ENCODE results near the gene RNPS1.

The RNPS1 gene, protein sequence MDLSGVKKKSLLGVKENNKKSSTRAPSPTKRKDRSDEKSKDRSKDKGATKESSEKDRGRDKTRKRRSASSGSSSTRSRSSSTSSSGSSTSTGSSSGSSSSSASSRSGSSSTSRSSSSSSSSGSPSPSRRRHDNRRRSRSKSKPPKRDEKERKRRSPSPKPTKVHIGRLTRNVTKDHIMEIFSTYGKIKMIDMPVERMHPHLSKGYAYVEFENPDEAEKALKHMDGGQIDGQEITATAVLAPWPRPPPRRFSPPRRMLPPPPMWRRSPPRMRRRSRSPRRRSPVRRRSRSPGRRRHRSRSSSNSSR
- total RNA-seq, result 161 reads per million, percentile 90 among the genes with 10 or more reads in this experiment

- peak; percentile 96 for DNase-seq
Measured at GRCh38 chr16:2267913-2268666, at the start of gene RNPS1. TSS of gene RNPS1 (minus strand) at chr16:2268126. CDS start at chr16:2264643, 3,483 bp downstream.

DNA sequence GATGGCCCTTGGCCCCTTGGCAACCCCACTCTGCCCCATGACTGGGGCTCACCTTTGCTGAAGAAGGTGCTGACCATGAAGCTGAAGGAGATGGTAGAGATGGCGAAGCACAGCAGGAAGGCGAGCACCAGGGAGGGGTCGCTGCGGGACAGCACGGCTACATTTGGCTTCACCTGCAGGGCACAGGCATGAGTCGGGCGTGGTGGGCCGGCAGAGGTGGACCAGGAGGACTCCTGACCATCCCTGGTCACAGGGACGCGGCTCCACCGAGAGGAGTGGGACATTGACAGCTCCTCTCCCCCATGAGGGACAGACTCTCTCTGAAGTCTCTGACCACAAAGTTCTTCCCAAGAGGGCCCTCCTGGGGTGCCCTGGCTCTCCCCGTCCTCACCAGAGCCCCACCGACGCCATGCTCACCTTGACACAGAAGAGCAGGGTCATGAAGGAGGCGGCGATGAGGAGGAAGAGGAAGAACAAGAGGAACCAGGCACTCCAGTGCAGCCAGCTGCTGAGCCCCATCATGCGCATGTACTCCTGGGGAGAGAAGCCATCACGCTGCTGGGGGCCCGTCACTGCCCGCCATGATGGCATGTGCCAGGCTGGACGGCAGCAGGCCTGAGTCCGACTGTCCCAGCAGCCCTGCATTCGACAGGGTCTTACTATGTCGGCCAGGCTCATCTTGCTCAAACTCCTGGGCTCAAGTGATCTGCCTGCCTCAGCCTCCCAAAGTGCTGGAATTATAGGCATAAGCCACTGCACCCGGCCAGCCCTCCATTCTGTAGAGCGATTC is 49.5 kb upstream of the RNPS1 start:
- no peak for DNase-seq

DNA sequence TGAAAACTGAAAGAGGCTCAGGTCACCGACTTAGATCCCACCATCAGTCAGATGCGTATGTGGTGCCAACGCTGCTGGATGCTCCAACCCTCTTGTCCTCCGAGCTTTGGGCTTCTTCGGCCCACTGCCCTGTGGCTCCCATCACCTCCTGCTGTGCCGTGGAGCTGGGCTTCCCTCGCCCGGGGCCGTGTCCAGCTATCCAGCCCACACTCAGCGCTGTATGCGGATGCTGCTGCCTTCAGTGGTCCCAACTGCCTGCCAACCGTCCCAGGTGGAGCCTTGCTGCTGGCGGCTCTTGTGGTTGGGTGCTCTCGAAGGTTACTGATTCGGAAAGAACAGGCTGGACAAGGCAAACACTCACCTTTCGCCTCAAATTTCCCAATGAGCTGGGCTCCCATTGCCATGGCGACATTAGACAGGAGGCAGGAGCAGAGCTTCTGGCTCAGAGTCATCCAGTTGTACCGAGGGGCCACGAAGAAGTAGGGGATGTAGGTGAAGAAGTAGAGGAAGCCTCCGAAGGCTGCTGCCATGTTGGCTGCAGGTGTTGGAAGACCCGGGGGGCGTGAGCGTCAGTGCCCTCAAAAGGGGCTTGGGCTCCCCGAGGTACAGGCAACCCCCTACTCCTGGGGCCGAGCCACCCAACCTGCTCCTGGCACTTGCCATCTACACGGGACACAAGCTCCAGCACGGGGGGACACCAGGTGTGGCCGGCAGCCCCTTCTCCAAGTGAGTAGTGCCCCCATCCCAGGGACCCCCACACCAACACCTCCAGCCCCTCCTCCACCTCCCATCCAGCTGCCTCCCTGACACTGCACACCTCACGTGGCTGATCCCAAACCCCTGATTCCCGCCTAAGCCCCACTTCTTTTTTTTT is 40.4 kb upstream of the RNPS1 start:
- no peak for DNase-seq

DNA sequence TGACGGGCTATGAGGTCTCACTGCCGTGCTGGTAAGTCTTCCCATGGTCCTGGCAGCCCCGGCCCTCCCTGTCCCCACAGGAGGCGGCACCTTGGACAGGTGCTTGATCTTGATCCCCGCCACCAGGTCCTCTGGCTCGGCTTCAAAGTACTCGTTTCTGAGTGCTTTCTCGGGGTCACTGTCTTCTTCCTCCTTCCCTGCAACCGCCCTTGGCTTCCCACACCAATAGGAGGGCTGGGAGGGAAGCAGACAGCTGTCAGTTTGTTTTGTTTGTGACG is 31.9 kb upstream of the RNPS1 start:
- DNase-seq, result no peak

DNA sequence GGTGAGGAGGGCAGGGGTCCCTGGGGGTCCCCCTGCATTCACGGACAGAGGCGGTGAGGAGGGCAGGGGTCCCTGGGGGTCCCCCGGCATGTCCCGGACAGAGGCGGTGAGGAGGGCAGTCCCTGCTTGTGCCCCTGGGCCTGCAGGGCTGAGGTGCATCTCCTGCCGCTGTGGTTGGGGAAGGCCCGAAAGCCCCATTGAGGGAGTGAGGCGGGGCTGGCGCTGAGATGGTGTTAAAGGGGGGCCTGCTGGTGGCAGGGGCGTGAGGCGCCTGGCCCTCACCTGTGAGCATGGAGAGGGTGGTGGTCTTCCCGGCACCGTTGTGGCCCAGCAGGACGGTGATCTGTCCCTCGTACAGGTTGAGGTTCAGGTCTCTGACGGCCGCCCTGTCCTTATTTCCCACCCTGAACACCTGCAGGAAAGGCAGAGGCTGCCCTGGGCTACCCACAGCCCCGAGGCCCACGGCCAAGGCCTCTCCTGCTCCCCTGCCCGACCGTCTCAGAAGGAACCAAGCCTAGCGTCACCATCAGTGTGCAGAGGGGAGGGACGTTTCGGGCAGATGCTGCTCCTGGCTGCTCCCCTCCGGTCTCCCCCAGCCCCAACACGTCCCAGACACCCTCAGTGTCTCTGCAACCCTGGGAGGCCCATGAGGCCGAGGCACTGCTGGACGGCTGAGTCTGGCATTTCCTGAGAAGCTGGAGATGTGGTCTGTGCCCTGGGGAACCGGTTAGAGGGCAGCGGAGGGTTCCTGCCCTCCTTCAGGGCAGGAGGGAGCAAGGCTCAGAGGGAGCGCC is 31.4 kb upstream of the RNPS1 start:
- no peak for DNase-seq

DNA sequence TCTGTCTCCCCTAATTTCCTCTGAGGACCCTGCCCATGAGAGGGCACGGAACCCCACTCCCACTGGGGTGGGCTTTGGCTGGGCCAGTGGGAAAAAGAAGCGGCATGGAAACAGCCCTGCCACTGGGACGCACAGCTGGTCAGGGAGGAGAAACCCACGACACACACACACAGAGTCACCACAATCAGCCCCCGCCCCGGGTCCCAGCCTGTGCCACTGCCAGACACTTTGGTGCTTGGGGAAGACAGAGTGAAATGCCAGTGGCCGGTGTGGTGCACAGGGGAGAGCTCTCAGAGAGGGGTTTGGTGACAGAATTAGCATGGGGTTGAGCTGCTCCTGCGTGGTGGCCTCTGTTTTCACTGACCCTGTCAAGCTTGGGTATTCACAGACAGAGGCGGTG is 30.7 kb upstream of the RNPS1 start:
- DNase-seq, result no peak

DNA sequence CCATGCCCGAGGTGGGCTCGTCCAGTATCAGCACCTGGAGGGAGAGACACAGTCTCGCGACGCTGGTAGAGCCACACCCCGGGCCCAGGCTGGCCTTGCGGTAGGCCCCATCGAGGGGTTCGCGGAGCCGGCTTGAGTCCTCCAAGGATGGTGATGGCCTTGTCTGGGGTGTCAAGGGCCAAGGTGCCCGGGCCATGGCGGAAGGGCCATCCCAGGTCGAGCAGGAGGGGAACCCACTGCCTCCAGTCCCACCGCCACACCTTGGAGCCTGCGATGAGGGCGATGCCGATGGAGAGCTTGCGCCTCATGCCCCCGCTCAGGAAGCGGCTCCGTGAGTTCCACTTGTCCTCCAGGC is 29.6 kb upstream of the RNPS1 start:
- DNase-seq, result no peak

DNA sequence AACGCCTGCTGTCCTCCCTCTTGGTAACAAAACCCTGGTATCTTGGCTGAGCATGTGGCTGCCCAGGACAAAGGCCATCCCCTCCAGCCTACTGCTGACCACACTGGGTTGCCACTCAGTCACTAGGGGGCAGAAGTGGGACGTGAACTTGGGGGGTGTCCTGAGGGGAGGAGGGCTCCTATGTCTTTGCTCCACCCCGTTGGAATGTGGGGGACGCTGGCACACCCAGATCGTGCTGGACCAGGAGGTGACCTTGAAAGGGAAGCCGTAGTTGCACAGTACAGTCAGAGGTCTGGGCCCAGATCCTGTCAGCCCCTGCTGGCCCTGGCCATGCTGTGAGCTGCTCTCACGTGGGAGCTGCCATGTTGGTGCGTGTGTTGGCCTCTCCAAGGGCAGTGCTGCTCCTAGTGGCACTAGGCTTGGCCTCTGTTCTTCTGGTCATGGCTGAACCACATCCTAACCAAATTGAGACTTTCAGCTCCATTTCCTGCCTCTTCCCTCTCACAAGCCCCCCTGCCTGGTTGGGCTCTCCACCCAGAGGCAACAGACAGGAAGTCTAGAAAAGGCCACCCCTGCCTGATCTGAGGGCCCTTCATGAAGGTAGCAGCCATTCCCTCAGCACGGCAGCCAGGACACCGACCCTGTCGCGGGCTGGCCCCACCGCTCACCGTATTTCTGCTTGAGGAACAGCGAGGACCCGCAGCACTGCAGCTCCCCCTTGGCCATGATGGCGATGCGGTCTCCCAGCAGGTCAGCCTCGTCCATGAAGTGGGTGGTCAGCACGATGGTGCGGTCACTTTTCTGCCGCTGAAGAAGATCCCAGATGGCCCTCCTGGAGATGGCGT is 29.0 kb upstream of the RNPS1 start:
- no peak for DNase-seq

GRCh38 chr16:2295056-2295798 is 27.3 kb upstream of the RNPS1 start:
- no peak for DNase-seq

DNA sequence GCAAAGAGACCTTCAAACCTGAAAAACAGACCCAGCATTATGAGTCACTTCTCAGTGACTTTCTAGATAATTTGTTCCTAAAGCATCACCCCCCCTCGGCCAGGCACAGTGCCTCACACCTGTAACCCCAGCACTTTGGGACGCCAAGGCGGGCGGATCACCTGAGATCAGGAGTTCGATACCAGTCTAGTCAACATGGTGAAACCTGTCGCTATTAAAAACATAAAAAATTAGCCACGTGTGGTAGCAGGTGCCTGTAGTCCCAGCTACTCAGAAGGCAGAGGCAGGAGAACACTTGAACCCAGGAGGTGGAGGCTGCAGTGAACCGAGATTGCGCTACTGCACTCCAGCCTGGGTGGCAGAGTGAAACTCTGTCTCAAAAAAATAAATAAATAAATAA is 24.3 kb upstream of the RNPS1 start:
- DNase-seq, result no peak

- no peak for DNase-seq
Measured at GRCh38 chr16:2289282-2289681, 21.4 kb upstream of the RNPS1 start.

DNA sequence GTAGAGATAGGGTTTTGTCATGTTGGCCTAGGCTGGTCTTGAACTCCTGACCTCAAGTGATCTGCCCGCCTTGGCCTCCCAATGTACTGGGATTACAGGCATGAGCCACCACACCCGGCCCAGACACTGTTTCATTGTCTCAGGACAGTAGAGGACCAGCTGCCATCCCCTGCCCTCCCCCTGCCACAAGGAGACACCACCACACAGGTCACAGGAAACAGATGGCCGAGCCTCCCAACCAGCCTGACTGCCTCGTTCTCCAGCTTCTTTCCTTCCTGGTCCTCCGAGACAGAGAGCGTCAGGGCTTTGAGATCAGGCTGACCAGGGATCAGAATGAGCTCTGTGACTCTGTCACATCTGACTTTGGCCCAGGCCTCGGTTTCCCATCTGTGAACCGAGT is 20.8 kb upstream of the RNPS1 start:
- DNase-seq, result no peak

DNA sequence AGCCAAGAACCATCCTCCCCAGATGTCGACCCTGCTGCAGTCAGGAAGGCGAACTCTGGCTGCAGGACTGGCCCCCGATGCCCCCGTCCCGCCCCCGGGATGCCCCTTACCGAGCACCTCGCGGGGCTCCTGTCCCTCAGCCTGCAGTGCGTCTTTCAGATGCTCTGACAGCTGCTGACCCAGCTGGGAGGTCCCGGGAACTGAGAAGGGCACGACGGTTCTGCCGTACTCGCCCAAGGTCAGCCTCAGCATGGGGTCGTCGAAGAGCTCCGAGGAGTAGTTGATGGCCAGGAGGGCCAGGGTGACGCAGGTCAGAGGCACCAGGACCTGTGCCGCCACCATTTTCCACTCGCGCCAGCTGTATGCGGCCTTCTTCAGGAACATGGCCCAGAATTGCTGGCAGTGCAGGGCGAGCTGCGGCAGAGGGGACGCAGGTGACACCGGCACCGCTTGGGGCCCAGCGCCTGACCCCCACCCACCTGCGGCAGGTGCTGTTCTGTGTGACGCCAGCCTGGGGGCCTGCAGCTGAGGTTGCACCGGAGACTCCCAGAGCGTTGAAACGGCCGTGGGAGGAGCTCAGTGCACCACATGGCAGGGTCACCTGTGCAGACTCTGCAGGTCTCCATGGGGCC is 20.1 kb upstream of the RNPS1 start:
- no peak for DNase-seq

DNA sequence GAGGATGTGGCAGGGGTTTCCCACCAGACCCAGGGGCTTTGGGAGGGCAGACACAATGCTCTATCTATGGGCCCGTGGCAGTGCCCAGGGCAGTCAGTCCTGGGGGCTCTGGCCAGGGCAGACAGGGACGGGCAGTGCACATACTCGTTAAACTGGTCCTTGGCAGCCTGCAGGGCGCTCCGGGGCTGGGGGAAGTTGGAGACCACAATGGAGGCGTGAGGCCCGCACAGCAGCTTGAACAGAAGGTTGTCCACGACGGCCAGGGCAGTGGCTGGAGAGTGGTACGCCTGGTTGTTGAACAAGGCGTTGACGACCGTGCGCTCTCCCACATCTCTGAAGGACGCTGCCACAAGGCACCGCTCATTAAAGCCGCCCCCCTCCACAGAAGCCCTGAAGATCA is 18.6 kb upstream of the RNPS1 start:
- no peak for DNase-seq

DNA sequence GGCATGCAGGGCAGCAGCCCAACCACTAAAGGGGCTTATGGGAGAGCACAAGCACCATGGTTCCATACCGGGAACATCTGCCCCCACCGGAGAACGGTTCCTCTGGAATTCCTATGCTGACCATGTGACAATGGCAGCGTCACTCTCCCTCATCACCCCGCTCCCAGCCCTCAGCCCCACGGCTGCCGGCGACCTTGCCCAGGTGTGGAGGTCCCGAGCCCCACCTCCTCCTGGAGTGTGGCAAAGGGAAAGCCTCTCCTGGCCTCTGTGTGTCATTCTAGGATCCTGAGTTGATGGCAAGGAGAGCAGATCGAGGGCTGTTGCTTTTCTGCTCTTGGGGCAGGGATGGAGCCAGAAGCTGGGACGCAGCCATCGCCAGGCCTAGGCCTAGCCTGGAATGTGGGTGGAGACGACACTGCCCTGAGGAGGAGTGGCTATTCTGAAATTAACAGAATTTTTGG is 17.8 kb upstream of the RNPS1 start:
- DNase-seq, result no peak

DNA sequence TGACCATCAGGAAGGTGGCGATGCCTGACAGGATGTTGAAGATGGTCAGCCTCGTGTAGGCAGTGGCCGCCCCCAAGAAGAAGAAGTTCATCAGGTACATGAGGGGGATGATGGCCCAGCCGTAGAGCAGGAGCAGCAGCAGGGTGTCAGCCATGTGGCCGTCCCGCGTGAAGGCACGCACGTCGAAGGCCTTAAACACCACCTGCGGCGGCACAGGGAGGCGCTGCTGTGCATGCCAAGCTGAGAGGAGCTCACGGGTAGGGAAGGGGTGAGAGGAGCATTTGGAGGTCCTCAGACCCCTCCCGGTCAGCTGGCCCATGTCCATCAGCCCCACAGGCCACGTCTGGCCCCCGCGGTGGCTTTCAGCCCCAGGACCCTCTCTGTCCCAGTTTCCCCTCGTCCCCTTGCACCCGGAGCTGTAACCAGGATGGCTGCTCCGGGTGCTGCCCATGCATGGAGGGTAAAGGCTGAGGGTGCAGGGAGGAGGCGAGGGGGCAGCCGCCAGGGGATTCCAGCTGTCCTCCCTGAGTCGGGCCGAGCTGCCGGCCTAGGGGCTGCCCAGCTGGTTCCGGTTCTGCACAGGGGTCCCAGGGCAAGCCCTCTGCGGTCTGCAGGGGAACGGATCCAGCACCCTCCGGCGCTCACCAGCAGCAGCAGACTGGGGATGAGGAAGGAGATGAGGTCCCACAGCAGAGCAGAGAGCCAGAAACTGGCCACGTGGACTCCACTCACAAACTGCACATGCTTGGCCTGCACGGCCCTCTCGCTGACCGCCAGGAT is 17.1 kb upstream of the RNPS1 start:
- DNase-seq, result no peak

DNA sequence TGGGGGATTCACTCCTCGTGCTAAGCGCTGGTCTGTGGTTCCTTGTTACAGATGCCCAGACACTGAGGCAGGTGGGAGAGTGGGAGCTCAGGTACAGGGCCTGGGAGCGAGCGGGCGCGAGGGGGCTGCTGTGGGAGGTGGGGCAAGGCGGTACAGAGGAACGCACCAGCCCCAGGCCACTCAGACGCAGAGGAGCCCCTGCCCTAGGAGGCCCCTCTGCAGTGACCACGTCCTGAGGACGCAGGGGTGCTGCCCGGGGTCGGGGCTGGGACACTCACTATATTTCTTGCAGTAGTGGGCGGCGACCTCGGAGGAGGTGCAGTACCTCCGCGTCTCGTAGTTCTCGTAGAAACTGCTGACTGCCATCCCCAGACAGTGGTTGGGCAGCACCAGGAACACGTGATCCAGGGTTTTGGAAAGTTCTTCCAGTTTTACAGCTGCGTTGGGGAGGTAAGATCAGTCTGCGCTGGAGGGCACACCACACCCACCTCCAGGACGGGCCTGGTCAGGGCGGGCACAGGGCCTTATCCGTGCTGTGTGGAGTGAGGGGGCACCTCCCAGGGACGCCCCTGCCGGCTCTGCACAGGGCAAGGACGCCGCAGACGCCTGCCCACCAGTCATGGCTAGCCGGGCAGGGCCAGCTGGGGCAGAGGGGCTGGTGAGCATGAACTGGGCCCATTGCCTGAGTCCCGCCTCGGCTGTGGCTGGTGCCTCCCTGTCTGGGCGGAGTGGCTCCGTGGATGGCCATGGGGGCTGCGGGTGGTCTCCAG is 16.3 kb upstream of the RNPS1 start:
- DNase-seq, result no peak

Data from effector CD4-positive, alpha-beta T cell (primary cell).